K562 (cell line): Measurements from ENCODE around the gene FGFRL1. TPM values are rescaled to one million over a fixed set of nuclear protein-coding genes. Genes with fewer than 3 reads are reported as not detected.

Source experiments
- POLR2B ChIP-seq: fragments of 450-650 bp; IDR thresholded peaks from 2 replicates; pipeline ENCODE4 v1.6.1; 2018; ENCODE audit warnings: low read depth; ENCODE audit not compliant: partially characterized antibody
- ZKSCAN3 ChIP-seq: fragments of 250-450 bp; sonication (Bioruptor Pico); IDR thresholded peaks from 2 replicates; pipeline ENCODE4 v1.4.0; 2020
- polyA plus RNA-seq, 8 experiments: library from polyadenylated mRNA; depleted of rRNA in 4 of 8; stranded (reverse) in 5 of 8; unstranded in 3 of 8; fragments of >200 nt; fragmentation: Nextera tagmentation in 2 of 8; fragmentation: Illumina TruSeq in 1 of 8; extraction: Ambion mirVana in 2 of 8; extraction: Trizol in 1 of 8; gene quantifications; 2 replicates each; pipeline versions ENCODE4 v1.2.1 to v1.2.3, GENCODE V29; 2011 to 2014; ENCODE audit warnings: inconsistent platforms in 1 of 8, missing spikeins in 1 of 8
- total RNA-seq, 7 experiments: library from RNA; depleted of rRNA in 6 of 7; stranded (reverse); fragments of >200 nt in 6 of 7; fragmentation: Illumina TruSeq in 2 of 7; extraction: Trizol in 2 of 7; gene quantifications; 2 replicates each; pipeline versions ENCODE4 v1.2.1 to v1.2.3, GENCODE V29; 2011 to 2021; ENCODE audit warnings: low replicate concordance in 1 of 7
- TF ChIP-seq, protein P1 (sequence below): fragments of 200-600 bp; sonication (generic); IDR thresholded peaks from one replicate; pipeline ENCODE4 v1.6.1; 2012; ENCODE audit warnings: mild to moderate bottlenecking, low read depth, low read length, inconsistent platforms

FGFRL1 gene
- total and polyA plus RNA-seq, 9 of the 15 experiments (the other 6 are each of a cell fraction or from before 2014, with no cell fraction given) = 0.34 to 49.9 (median 14.6) TPM

DNA sequence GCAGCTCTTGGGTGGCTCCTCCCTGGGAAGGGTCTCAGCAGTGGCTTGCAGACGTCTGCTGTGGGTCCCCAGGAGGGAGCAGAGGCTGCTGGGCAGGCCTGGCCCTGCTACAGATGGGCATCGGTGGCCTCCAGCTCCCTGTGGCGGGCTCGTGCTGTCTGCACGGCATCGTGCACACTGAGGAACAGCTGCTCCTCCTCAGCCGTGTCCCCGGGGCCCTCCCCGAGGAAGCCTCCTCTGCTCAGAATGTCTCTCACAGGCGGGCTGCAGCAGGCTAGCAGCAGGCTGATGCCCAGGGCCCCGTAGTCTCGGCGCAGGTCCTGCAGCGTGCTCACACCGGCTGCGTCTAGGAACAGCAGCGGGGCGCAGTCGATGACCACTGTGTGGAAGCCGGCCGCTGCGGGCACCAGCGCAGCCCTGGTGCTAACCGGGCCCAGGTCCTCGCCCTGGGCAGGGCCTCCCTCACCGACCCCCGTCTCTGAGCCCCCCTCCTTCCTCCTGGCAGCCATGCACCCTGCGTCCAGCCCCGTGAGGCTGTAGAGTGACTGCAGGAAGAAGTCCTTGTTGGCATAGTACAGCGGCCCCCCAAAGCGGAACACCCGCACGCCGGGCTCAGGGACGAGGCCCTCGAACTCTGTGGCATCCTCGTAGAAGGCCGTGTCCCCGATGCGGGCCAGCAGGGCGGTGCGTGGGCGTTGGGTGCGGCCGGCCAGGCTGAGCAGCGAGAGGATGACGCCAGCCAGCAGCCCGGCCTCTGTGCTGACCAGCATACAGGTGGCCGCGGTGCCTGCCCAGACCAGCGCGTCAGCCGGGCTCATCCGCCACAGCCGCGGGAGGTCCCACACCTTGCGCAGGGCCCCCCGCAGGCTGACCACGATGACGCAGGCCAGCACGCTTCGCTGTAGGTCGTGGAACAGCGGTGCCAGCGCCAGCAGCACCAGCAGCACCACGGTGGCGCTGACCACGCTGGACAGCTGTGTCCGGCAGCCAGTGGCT, 22.4 kb upstream of the FGFRL1 start (continued):
- TF ChIP-seq, protein P1, sequence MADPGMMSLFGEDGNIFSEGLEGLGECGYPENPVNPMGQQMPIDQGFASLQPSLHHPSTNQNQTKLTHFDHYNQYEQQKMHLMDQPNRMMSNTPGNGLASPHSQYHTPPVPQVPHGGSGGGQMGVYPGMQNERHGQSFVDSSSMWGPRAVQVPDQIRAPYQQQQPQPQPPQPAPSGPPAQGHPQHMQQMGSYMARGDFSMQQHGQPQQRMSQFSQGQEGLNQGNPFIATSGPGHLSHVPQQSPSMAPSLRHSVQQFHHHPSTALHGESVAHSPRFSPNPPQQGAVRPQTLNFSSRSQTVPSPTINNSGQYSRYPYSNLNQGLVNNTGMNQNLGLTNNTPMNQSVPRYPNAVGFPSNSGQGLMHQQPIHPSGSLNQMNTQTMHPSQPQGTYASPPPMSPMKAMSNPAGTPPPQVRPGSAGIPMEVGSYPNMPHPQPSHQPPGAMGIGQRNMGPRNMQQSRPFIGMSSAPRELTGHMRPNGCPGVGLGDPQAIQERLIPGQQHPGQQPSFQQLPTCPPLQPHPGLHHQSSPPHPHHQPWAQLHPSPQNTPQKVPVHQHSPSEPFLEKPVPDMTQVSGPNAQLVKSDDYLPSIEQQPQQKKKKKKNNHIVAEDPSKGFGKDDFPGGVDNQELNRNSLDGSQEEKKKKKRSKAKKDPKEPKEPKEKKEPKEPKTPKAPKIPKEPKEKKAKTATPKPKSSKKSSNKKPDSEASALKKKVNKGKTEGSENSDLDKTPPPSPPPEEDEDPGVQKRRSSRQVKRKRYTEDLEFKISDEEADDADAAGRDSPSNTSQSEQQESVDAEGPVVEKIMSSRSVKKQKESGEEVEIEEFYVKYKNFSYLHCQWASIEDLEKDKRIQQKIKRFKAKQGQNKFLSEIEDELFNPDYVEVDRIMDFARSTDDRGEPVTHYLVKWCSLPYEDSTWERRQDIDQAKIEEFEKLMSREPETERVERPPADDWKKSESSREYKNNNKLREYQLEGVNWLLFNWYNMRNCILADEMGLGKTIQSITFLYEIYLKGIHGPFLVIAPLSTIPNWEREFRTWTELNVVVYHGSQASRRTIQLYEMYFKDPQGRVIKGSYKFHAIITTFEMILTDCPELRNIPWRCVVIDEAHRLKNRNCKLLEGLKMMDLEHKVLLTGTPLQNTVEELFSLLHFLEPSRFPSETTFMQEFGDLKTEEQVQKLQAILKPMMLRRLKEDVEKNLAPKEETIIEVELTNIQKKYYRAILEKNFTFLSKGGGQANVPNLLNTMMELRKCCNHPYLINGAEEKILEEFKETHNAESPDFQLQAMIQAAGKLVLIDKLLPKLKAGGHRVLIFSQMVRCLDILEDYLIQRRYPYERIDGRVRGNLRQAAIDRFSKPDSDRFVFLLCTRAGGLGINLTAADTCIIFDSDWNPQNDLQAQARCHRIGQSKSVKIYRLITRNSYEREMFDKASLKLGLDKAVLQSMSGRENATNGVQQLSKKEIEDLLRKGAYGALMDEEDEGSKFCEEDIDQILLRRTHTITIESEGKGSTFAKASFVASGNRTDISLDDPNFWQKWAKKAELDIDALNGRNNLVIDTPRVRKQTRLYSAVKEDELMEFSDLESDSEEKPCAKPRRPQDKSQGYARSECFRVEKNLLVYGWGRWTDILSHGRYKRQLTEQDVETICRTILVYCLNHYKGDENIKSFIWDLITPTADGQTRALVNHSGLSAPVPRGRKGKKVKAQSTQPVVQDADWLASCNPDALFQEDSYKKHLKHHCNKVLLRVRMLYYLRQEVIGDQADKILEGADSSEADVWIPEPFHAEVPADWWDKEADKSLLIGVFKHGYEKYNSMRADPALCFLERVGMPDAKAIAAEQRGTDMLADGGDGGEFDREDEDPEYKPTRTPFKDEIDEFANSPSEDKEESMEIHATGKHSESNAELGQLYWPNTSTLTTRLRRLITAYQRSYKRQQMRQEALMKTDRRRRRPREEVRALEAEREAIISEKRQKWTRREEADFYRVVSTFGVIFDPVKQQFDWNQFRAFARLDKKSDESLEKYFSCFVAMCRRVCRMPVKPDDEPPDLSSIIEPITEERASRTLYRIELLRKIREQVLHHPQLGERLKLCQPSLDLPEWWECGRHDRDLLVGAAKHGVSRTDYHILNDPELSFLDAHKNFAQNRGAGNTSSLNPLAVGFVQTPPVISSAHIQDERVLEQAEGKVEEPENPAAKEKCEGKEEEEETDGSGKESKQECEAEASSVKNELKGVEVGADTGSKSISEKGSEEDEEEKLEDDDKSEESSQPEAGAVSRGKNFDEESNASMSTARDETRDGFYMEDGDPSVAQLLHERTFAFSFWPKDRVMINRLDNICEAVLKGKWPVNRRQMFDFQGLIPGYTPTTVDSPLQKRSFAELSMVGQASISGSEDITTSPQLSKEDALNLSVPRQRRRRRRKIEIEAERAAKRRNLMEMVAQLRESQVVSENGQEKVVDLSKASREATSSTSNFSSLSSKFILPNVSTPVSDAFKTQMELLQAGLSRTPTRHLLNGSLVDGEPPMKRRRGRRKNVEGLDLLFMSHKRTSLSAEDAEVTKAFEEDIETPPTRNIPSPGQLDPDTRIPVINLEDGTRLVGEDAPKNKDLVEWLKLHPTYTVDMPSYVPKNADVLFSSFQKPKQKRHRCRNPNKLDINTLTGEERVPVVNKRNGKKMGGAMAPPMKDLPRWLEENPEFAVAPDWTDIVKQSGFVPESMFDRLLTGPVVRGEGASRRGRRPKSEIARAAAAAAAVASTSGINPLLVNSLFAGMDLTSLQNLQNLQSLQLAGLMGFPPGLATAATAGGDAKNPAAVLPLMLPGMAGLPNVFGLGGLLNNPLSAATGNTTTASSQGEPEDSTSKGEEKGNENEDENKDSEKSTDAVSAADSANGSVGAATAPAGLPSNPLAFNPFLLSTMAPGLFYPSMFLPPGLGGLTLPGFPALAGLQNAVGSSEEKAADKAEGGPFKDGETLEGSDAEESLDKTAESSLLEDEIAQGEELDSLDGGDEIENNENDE = no peak
- TF ChIP-seq ZKSCAN3 (CRISPR knock-in tag) (no peak), POLR2B (no peak)
